HAP-1 (cell line): ENCODE data around the gene SPATA19.

Experiments
- DNase-seq, 2 experiments: peaks; one replicate each; pipeline ENCODE4 v3.0.0-alpha.2; 2016 to 2020; ENCODE audit warnings: low spot score in 2 of 2
- H3K27me3 ChIP-seq: fragments of 250-450 bp; sonication (Bioruptor Pico); 2 replicates; pipeline ENCODE4 v1.5.1; 2020; ENCODE audit warnings: low read depth, mild to moderate bottlenecking, moderate library complexity
- H3K36me3 ChIP-seq: fragments of 250-450 bp; sonication (Bioruptor Pico); replicated peaks from 2 replicates; pipeline ENCODE4 v1.5.1; 2020; ENCODE audit warnings: mild to moderate bottlenecking
- H3K4me1 ChIP-seq: fragments of 250-450 bp; sonication (Bioruptor Pico); 2 replicates; pipeline ENCODE4 v1.5.1; 2020; ENCODE audit warnings: mild to moderate bottlenecking
- H3K4me3 ChIP-seq: fragments of 250-450 bp; sonication (Bioruptor Pico); 2 replicates; pipeline ENCODE4 v1.5.1; 2020; ENCODE audit warnings: mild to moderate bottlenecking, moderate library complexity
- H3K9me3 ChIP-seq: fragments of 250-450 bp; sonication (Bioruptor Pico); 2 replicates; pipeline ENCODE4 v1.5.1; 2020; ENCODE audit warnings: mild to moderate bottlenecking, moderate library complexity
- in situ Hi-C: fragments of 300-500 bp; cut with MboI; formaldehyde crosslinking; loops from 3 replicates; pipeline ENCODE4 v1.14.3; 2020; ENCODE audit warnings: low sequenced_read_pairs, inconsistent platforms, mixed read lengths

The SPATA19 gene

DNA sequence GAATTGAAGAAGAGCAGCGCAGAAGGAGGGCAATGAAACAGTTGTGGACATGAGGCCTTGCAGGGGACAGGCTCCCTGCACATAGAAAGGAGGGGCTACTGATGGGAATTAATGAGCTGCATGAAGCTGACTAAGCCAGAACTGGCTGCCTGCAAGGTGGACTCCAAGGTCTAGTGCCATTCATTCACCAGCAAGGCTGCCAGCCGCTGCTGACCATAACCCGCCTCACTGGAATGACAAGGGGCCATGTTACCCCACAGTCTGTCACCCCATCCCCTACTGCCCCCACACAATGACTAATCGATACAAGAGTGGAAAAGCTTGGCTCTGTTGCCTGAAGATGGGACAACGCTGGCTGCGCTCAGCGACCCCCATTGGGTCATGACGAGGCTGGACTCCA lies 44.6 kb downstream of the SPATA19 start:
- no peaks in the 10 kb centered on the region for H3K9me3 ChIP-seq
- in situ Hi-C loops, result no loop called here
- H3K4me3 ChIP-seq, result no peak overlapping the region
- no peaks in the 10 kb centered on the region for H3K4me1 ChIP-seq
- no peaks in the 10 kb centered on the region for H3K36me3 ChIP-seq
- no peaks in the 10 kb centered on the region for H3K27me3 ChIP-seq
- no peak for DNase-seq

DNA sequence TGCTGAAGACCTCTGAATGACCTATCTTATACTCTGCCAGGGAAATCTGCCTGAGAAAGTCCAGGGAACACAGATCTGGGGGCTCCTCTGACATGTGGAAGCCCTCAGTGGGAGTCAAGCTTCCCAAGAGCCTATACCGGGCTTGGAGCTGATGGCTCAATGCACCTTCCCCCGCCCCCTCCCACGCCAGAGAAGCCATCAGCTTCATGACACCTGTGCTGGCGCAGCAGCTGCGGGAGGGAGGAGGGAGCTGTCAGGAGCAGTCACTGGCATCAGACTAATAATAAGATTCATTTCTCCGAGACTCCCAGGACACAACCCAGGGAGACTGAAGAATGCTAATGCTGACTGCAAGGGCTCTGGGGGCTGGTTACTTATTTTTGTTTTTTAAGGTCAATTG lies 47.8 kb downstream of the SPATA19 start:
- DNase-seq, result no peak
- Histone ChIP-seq H3K9me3 (no peaks in the 10 kb centered on the region), H3K27me3 (no peaks in the 10 kb centered on the region), H3K4me1 (no peaks in the 10 kb centered on the region), H3K4me3 (no peak overlapping the region), H3K36me3 (no peaks in the 10 kb centered on the region)
- in situ Hi-C loops, result no loop called here

DNA sequence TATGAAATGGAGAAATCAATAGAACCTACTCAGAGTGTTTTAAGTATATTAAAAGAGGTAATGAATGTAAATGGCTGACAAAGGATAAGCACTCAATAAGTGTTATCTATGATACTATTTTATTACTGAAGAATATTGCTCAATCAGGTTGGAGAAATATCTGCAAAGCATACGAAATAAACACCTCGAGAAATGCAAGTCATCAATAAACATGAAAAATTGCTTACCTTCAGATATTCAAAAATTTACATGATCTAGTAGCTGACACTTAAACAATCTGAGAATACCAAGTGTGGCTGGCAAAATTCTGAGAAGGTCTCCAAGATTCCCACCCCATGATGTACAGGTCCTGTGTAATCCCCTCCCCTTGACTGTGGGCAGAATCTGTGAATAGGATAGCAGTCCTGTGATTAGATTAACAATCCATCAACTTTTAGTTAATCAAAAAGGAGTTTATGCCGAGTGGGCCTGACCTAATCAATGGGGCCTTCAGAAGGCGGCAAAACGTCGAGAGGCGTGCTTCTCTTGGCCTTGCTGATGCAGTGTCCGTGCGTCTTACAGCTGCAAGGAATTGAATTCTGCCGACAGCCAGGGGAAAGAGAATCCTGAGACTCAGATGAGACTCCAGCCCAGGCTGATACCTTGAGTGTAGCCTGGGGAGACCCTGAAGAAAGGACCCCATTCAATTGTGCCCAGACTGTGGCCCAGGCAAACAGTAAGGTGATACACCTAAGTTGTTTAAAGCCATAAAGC lies 49.1 kb downstream of the SPATA19 start:
- Histone ChIP-seq H3K36me3 (no peaks in the 10 kb centered on the region), H3K27me3 (no peaks in the 10 kb centered on the region), H3K4me1 (no peaks in the 10 kb centered on the region), H3K9me3 (no peaks in the 10 kb centered on the region), H3K4me3 (no peak overlapping the region)
- no peak for DNase-seq
- in situ Hi-C loops, result no loop called here

DNA sequence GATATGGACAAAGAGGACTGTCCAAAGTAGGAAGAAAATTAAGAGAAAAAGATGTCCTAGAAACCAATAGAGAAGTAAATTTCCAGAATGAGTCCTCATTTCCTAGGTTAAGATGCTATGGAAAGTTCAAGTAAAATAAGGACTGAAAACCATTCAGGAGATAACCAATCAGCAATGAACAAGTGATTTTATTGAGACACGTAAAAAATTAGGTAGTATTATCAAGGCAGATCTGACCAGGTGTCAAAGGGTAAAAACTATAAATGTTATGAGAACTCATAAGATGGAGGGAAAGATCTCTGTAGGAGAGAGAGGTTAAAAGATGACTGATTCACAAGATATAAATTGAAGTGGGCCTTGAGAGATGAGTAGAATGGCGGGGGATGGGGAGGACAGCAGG lies 50.2 kb downstream of the SPATA19 start:
- Histone ChIP-seq H3K36me3 (no peaks in the 10 kb centered on the region), H3K27me3 (no peaks in the 10 kb centered on the region), H3K4me3 (no peak overlapping the region), H3K4me1 (no peaks in the 10 kb centered on the region), H3K9me3 (no peaks in the 10 kb centered on the region)
- DNase-seq, result no peak
- in situ Hi-C loops, result no loop called here

DNA sequence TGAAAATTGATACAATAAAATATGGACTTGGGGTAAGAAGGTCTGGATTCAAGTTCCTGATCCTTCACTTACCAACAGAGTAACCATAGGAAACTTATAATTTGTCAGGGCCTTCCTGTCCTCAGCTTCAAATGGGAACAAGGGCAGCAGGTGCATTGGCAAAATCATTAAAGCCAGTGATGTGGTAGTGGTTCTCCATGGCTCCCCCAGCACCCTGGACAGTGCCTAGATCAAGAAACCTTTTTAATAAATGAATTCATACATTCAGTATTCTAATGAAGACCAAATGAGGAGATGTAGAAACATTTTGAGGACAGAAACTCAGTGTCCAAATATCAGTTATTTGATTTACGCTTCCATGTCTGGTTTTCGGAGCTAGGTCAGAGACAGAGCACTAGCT lies 51.1 kb downstream of the SPATA19 start:
- no peaks in the 10 kb centered on the region for H3K9me3 ChIP-seq
- no peaks in the 10 kb centered on the region for H3K4me1 ChIP-seq
- no peak for DNase-seq
- H3K4me3 ChIP-seq, result no peak overlapping the region
- no peaks in the 10 kb centered on the region for H3K36me3 ChIP-seq
- in situ Hi-C loops, result no loop called here
- H3K27me3 ChIP-seq, result no peaks in the 10 kb centered on the region; the same call in 1 of the 2 replicates

DNA sequence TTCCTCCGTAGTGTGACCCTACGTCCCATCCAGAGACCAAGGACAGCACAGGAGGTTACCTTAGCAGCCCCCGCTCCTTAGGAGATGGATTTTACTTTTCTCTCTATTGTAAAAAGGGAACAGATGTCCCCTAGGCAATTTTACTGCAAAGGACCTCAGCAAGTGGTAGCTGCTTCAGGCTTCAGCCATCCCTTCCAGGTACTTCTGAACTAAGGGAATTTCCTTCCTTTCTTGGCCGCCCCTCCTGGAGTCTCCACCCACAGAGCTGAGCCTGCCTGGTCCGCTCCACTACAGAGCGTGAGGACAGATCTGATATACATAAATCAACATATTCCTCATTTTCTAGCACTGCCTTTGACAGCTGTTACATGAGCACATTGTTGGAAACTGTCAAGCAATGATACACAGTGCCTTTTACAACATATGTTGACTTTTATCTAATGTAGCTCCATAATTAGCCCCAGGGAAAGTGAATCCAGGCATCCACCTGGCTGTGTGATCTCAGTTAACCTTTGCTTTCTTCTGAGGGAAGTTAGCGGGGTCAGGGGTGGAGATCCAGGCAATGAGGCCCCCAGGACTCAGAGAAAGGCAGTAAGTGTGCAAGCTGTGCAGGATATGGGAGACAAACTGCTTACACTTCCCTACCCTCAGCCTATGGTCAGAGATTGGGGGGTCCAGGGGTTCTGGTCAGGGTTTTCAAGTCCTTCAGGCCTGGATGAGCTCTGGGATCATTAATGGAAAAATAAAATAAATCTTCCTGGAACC lies 51.9 kb downstream of the SPATA19 start:
- Histone ChIP-seq H3K27me3 (peaks cover 5% of the 10 kb centered on the region), H3K4me1 (no peaks in the 10 kb centered on the region), H3K4me3 (no peak overlapping the region), H3K9me3 (no peaks in the 10 kb centered on the region), H3K36me3 (no peaks in the 10 kb centered on the region)
- in situ Hi-C loops, result no loop called here
- DNase-seq, result no peak

DNA sequence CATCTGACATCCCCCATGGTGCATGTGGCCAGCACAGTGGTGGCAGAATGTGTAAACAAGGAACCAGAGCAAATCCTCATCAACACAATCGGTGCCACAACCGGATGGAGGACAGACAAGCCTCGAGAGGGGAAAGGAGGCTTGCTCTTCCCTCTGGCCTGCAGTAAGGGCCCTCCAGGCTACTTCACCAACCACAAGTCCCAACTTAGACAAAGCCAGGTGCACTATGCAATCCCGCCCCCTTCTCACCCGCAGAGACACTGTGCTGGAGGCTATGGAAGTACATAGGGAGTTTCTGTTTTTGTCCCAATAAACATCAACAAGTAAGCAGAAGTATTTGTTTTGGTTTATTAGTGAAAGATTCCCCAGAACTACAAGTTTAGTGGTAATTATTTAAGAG lies 54.3 kb downstream of the SPATA19 start:
- H3K4me1 ChIP-seq, result no peaks in the 10 kb centered on the region
- in situ Hi-C loops, result no loop called here
- H3K9me3 ChIP-seq, result no peaks in the 10 kb centered on the region
- no peak overlapping the region for H3K4me3 ChIP-seq
- peaks cover 29% of the 10 kb centered on the region for H3K27me3 ChIP-seq
- H3K36me3 ChIP-seq, result no peaks in the 10 kb centered on the region
- no peak for DNase-seq
